ENCODE results near the gene KCNQ1. TPM values are rescaled to one million over a fixed set of nuclear protein-coding genes. Genes with fewer than 3 reads are reported as not detected.

KCNQ1 gene
- total and polyA plus RNA-seq, 9 of the 15 experiments (the other 6 are each of a cell fraction or from before 2014, with no cell fraction given) = 0.44 TPM; not detected in 8

GRCh38 chr11:2779499-2779980 is 334.7 kb downstream of the KCNQ1 start (continued):
- TF ChIP-seq ZNF639 (CRISPR knock-in tag; conservative IDR thresholded peaks at IDR 0.05 in 1 of 2, IDR thresholded peaks at IDR 0.05 in 1 of 2) (no peak; a peak in 1 of 4 replicates), ZNF263 (CRISPR knock-in tag; IDR thresholded peaks at IDR 0.05; ENCODE audit: borderline replicate concordance) (no peak), ELF4 (CRISPR knock-in tag; IDR thresholded peaks at IDR 0.05) (no peak), ZBTB11 (CRISPR knock-in tag; IDR thresholded peaks at IDR 0.05) (no peak), ZNF124 (CRISPR knock-in tag; IDR thresholded peaks at IDR 0.05) (no peak), CBX1 (IDR thresholded peaks at IDR 0.05; ENCODE audit: low read depth) (no peak), TSC22D4 (tag; IDR thresholded peaks at IDR 0.05) (no peak), ARID1B (IDR thresholded peaks at IDR 0.05) (no peak), ZNF551 (CRISPR knock-in tag; IDR thresholded peaks at IDR 0.05) (no peak), PBX2 (CRISPR knock-in tag; IDR thresholded peaks at IDR 0.05; ENCODE audit: low read depth) (no peak), PBX2 (tag; conservative IDR thresholded peaks at IDR 0.05; ENCODE audit: low read depth) (no peak), MYNN (IDR thresholded peaks at IDR 0.05) (no peak), MYNN (CRISPR knock-in tag; IDR thresholded peaks at IDR 0.05) (no peak), SREBF1 (IDR thresholded peaks at IDR 0.05; ENCODE audit: borderline replicate concordance, low read depth, low read length) (no peak), JUND (IDR thresholded peaks at IDR 0.05; ENCODE audit: borderline replicate concordance, low read depth, low read length) (no peak), JUND (tag; IDR thresholded peaks at IDR 0.05; ENCODE audit: borderline replicate concordance, low read depth, low read length) (no peak; the same call in 2 of the 3 replicates), MAX (CRISPR knock-in tag; IDR thresholded peaks at IDR 0.05) (0 out of 2 replicates have a peak, but pooled peaks have one; percentile 1), HMG20B (CRISPR knock-in tag; IDR thresholded peaks at IDR 0.05) (no peak)
- TF ChIP-seq, protein P1, sequence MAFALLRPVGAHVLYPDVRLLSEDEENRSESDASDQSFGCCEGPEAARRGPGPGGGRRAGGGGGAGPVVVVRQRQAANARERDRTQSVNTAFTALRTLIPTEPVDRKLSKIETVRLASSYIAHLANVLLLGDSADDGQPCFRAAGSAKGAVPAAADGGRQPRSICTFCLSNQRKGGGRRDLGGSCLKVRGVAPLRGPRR (CRISPR knock-in tag; IDR thresholded peaks at IDR 0.05) = no peak
